Measurements from ENCODE around the gene PSMG4. TPM values are rescaled to one million over a fixed set of nuclear protein-coding genes. Genes with fewer than 3 reads are reported as not detected.

Gene PSMG4
- total and polyA plus RNA-seq, 4 donors = 13.9 to 40.6 (median 26.9) TPM

- Histone ChIP-seq H3K4me1 (ENCODE audit: control insufficient read depth, insufficient read depth, low read length) (no peaks in the 10 kb centered on the region), H3K36me3 (ENCODE audit: control insufficient read depth, insufficient read depth, low read length) (peaks cover 65% of the 10 kb centered on the region), H3K9me3 (ENCODE audit: control insufficient read depth, insufficient read depth, low read length) (no peaks in the 10 kb centered on the region), H3K4me3 (ENCODE audit: low read depth, low read length) (no peak overlapping the region), H3K27ac (ENCODE audit: low read depth, low read length) (no peak overlapping the region), H3K27me3 (ENCODE audit: control insufficient read depth, insufficient read depth, low read length) (no peaks in the 10 kb centered on the region)
- WGBS (ENCODE audit: insufficient coverage) = 73% methylated on average over 15 of the region's 15 CpGs
- no peak for DNase-seq (ENCODE audit: low read depth in 4 of 6, low spot score in 6 of 6)
Measured at GRCh38 chr6:3270258-3270657, 11.5 kb downstream of the PSMG4 start.

GRCh38 chr6:3271756-3272155, 13.0 kb downstream of the PSMG4 start:
- no peak for DNase-seq (ENCODE audit: low read depth in 4 of 6, low spot score in 6 of 6)
- no peaks in the 10 kb centered on the region for H3K27me3 ChIP-seq (ENCODE audit: control insufficient read depth, insufficient read depth, low read length)
- H3K4me1 ChIP-seq (ENCODE audit: control insufficient read depth, insufficient read depth, low read length) = no peaks in the 10 kb centered on the region
- 91% methylated on average over 13 of the region's 13 CpGs for WGBS (ENCODE audit: insufficient coverage)
- H3K36me3 ChIP-seq (ENCODE audit: control insufficient read depth, insufficient read depth, low read length) = peaks cover 63% of the 10 kb centered on the region
- H3K9me3 ChIP-seq (ENCODE audit: control insufficient read depth, insufficient read depth, low read length) = no peaks in the 10 kb centered on the region
- H3K4me3 ChIP-seq (ENCODE audit: low read depth, low read length) = no peak overlapping the region
- H3K27ac ChIP-seq (ENCODE audit: low read depth, low read length) = no peak overlapping the region

GRCh38 chr6:3272911-3273547, 14.3 kb downstream of the PSMG4 start:
- Histone ChIP-seq H3K27ac (ENCODE audit: low read depth, low read length) (no peak overlapping the region), H3K36me3 (ENCODE audit: control insufficient read depth, insufficient read depth, low read length) (peaks cover 71% of the 10 kb centered on the region), H3K4me1 (ENCODE audit: control insufficient read depth, insufficient read depth, low read length) (peaks cover 4% of the 10 kb centered on the region), H3K4me3 (ENCODE audit: low read depth, low read length) (no peak overlapping the region), H3K9me3 (ENCODE audit: control insufficient read depth, insufficient read depth, low read length) (no peaks in the 10 kb centered on the region), H3K27me3 (ENCODE audit: control insufficient read depth, insufficient read depth, low read length) (no peaks in the 10 kb centered on the region)
- no peak for DNase-seq (ENCODE audit: low read depth in 4 of 6, low spot score in 6 of 6)
- WGBS (ENCODE audit: insufficient coverage) = 91% methylated on average over 26 of the region's 32 CpGs

DNA sequence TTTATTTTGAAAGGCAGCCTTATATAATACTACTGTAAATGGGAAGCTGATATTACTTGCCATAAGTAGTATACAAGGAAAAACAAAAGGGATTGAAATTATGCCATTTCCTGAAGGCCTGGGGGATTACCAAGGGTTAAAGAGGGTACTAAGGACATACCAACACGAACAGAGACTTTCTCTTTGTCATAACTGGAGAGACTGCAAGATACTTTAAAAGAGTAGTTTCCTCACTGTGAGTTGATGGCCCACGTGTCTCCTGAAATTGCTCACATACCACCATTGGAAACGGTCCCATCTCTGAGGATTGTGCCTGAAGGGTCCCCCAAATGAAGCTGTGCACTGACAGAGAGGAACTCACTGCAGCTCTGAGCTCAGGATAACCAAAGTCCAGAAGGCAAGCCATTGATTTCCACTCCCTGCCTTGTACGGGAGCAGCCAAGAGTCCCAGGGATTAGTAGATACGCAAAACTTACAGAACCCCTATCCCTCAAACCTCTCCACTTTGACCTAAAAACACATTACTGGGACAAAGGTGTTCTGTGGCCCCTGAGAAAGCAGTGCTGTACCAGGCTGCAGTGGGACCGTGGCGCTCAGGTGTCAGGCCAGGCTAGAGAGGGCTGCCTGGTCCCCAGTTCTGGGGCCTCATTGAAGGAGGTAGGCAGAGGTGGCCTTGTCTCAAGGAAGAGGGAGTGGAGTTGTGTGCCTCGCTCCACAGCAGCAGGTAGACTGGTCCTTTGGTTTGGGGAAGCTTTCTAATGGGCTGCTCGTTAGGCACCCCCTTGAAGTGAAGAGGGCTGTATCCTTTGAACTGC, 15.2 kb downstream of the PSMG4 start:
- peaks cover 68% of the 10 kb centered on the region for H3K36me3 ChIP-seq (ENCODE audit: control insufficient read depth, insufficient read depth, low read length)
- 89% methylated on average over 8 of the region's 9 CpGs for WGBS (ENCODE audit: insufficient coverage)
- no peak overlapping the region for H3K27ac ChIP-seq (ENCODE audit: low read depth, low read length)

GRCh38 chr6:3276174-3277167, 17.7 kb downstream of the PSMG4 start:
- Histone ChIP-seq H3K9me3 (ENCODE audit: control insufficient read depth, insufficient read depth, low read length) (no peaks in the 10 kb centered on the region), H3K4me1 (ENCODE audit: control insufficient read depth, insufficient read depth, low read length) (peaks cover 13% of the 10 kb centered on the region), H3K27ac (ENCODE audit: low read depth, low read length) (no peak overlapping the region), H3K27me3 (ENCODE audit: control insufficient read depth, insufficient read depth, low read length) (no peaks in the 10 kb centered on the region), H3K4me3 (ENCODE audit: low read depth, low read length) (no peak overlapping the region), H3K36me3 (ENCODE audit: control insufficient read depth, insufficient read depth, low read length) (peaks cover 55% of the 10 kb centered on the region)
- no peak for DNase-seq (ENCODE audit: low read depth in 4 of 6, low spot score in 6 of 6)
- WGBS (ENCODE audit: insufficient coverage) = 73% methylated on average over 15 of the region's 20 CpGs

More for the DNA sequence above, 15.2 kb downstream of the PSMG4 start:
- DNase-seq (ENCODE audit: low read depth in 4 of 6, low spot score in 6 of 6) = no peak
- Histone ChIP-seq H3K27me3 (ENCODE audit: control insufficient read depth, insufficient read depth, low read length) (no peaks in the 10 kb centered on the region), H3K9me3 (ENCODE audit: control insufficient read depth, insufficient read depth, low read length) (no peaks in the 10 kb centered on the region), H3K4me3 (ENCODE audit: low read depth, low read length) (no peak overlapping the region), H3K4me1 (ENCODE audit: control insufficient read depth, insufficient read depth, low read length) (peaks cover 4% of the 10 kb centered on the region)

DNA sequence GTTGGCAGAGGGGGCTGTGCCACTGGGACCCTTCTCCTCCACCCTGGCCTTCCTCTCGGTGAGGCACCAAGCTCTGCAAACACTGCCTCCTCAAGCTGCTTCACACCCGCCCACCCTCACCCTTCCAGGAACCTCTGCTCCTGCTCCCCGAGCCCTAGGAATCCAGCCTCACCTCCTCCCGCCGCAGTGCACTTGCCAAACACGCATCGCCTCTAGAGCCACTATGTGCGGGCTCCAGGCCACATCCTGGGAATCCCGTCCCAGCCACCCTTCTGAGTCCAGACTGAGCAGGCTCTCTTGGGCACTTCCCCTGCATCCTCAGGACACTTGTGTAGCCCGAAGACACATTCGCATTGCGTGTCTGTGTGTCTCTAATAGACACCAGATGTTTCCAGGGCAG, 18.5 kb downstream of the PSMG4 start:
- no peak overlapping the region for H3K27ac ChIP-seq (ENCODE audit: low read depth, low read length)
- peaks cover 21% of the 10 kb centered on the region for H3K4me1 ChIP-seq (ENCODE audit: control insufficient read depth, insufficient read depth, low read length)
- no peaks in the 10 kb centered on the region for H3K27me3 ChIP-seq (ENCODE audit: control insufficient read depth, insufficient read depth, low read length)
- DNase-seq (ENCODE audit: low read depth in 4 of 6, low spot score in 6 of 6) = no peak
- H3K9me3 ChIP-seq (ENCODE audit: control insufficient read depth, insufficient read depth, low read length) = no peaks in the 10 kb centered on the region
- WGBS (ENCODE audit: insufficient coverage) = 77% methylated on average over 12 of the region's 12 CpGs
- H3K4me3 ChIP-seq (ENCODE audit: low read depth, low read length) = no peak overlapping the region
- peaks cover 48% of the 10 kb centered on the region for H3K36me3 ChIP-seq (ENCODE audit: control insufficient read depth, insufficient read depth, low read length)

DNA sequence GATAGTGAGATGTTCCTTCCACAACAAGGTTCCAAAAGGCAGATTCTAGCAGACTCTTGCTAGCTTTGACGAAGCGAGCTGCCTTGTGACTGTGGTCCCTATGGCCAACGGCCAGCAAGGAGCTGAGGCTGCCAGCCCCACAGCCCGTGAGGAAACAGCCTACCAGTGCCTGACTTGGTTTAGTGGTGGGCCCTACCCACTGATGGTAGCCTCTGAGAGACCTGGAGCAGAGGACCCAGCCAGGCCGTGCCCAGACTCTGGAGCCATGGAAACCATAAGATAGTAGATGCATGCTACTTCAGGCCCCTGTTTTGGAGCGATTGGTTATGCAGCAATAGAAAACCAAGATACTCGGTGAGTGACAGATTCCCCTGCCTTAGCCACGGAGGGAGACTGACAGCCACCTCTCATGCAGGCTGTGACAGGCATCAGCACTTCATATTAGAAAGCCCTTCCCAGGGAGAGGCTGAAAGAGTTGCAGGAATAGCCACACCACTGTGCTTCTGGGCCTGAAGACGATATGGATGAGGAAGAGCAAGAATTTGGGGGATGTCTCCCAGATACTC, 19.2 kb downstream of the PSMG4 start:
- DNase-seq (ENCODE audit: low read depth in 4 of 6, low spot score in 6 of 6) = no peak
- Histone ChIP-seq H3K27me3 (ENCODE audit: control insufficient read depth, insufficient read depth, low read length) (no peaks in the 10 kb centered on the region), H3K9me3 (ENCODE audit: control insufficient read depth, insufficient read depth, low read length) (no peaks in the 10 kb centered on the region), H3K4me3 (ENCODE audit: low read depth, low read length) (no peak overlapping the region), H3K4me1 (ENCODE audit: control insufficient read depth, insufficient read depth, low read length) (peaks cover 26% of the 10 kb centered on the region), H3K27ac (ENCODE audit: low read depth, low read length) (no peak overlapping the region), H3K36me3 (ENCODE audit: control insufficient read depth, insufficient read depth, low read length) (peaks cover 44% of the 10 kb centered on the region)
- WGBS (ENCODE audit: insufficient coverage) = 72% methylated on average over 5 of the region's 9 CpGs

- Histone ChIP-seq H3K27ac (ENCODE audit: low read depth, low read length) (no peak overlapping the region), H3K4me1 (ENCODE audit: control insufficient read depth, insufficient read depth, low read length) (peaks cover 31% of the 10 kb centered on the region), H3K36me3 (ENCODE audit: control insufficient read depth, insufficient read depth, low read length) (peaks cover 44% of the 10 kb centered on the region), H3K9me3 (ENCODE audit: control insufficient read depth, insufficient read depth, low read length) (no peaks in the 10 kb centered on the region), H3K4me3 (ENCODE audit: low read depth, low read length) (no peak overlapping the region), H3K27me3 (ENCODE audit: control insufficient read depth, insufficient read depth, low read length) (no peaks in the 10 kb centered on the region)
- WGBS (ENCODE audit: insufficient coverage) = 72% methylated on average over 2 of the region's 4 CpGs
- no peak for DNase-seq (ENCODE audit: low read depth in 4 of 6, low spot score in 6 of 6)
Measured at GRCh38 chr6:3278691-3279090, 19.9 kb downstream of the PSMG4 start.

GRCh38 chr6:3280091-3280490, 21.3 kb downstream of the PSMG4 start:
- Histone ChIP-seq H3K27ac (ENCODE audit: low read depth, low read length) (peak overlapping the region; percentile 7), H3K27me3 (ENCODE audit: control insufficient read depth, insufficient read depth, low read length) (no peaks in the 10 kb centered on the region), H3K4me3 (ENCODE audit: low read depth, low read length) (no peak overlapping the region), H3K9me3 (ENCODE audit: control insufficient read depth, insufficient read depth, low read length) (no peaks in the 10 kb centered on the region), H3K36me3 (ENCODE audit: control insufficient read depth, insufficient read depth, low read length) (peaks cover 49% of the 10 kb centered on the region), H3K4me1 (ENCODE audit: control insufficient read depth, insufficient read depth, low read length) (peaks cover 45% of the 10 kb centered on the region)
- 77% methylated on average over 11 of the region's 14 CpGs for WGBS (ENCODE audit: insufficient coverage)
- no peak for DNase-seq (ENCODE audit: low read depth in 4 of 6, low spot score in 6 of 6)
